A673 (cell line): ENCODE measurements around the gene GATA5. TPM values are rescaled to one million over a fixed set of nuclear protein-coding genes. Genes with fewer than 3 reads are reported as not detected.

Source experiments
- BruUV-seq: library from RNA; stranded (reverse); fragments of 400-500 nt; replicated peaks from 2 replicates; lab custom pipeline; 2021; lab: Mats Ljungman, UMichigan
- CTCF ChIA-PET: fragments of 300-600 bp; sonication (Branson Sonifier 250); formaldehyde crosslinking; loops from one replicate; lab custom pipeline; 2022; ENCODE audit warnings: antibody characterized with exemption; lab: Charles Lee
- POLR2A ChIA-PET: fragments of 300-600 bp; sonication (Branson Sonifier 250); formaldehyde crosslinking; loops from one replicate; lab custom pipeline; 2022; ENCODE audit warnings: antibody characterized with exemption; ENCODE audit not compliant: low non-redundant PET; lab: Charles Lee
- DNase-seq: peaks from one replicate; pipeline ENCODE4 v3.0.0-alpha.2; 2015; ENCODE audit warnings: low spot score
- H3K27ac ChIP-seq: fragments of 200-600 bp; sonication (generic); 2 replicates; pipeline ENCODE4 v1.5.1; 2016; ENCODE audit warnings: mixed run types, low read depth, mild to moderate bottlenecking, mixed read lengths, antibody characterized with exemption, low read length; ENCODE audit not compliant: poor library complexity, severe bottlenecking
- H3K27me3 ChIP-seq: fragments of 200-600 bp; sonication (generic); replicated peaks from 2 replicates; pipeline ENCODE4 v1.6.1; 2017; ENCODE audit warnings: mixed run types, low read depth, mild to moderate bottlenecking, mixed read lengths, antibody characterized with exemption, low read length; ENCODE audit not compliant: insufficient read depth, poor library complexity
- H3K36me3 ChIP-seq: fragments of 200-600 bp; sonication (generic); 2 replicates; pipeline ENCODE4 v1.6.1; 2016; ENCODE audit warnings: mixed run types, mild to moderate bottlenecking, mixed read lengths, antibody characterized with exemption, low read length; ENCODE audit not compliant: insufficient read depth, poor library complexity, severe bottlenecking
- H3K4me1 ChIP-seq: fragments of 200-600 bp; sonication (generic); 2 replicates; pipeline ENCODE4 v1.6.1; 2017; ENCODE audit warnings: mixed run types, mild to moderate bottlenecking, mixed read lengths, antibody characterized with exemption, low read length; ENCODE audit not compliant: insufficient read depth, poor library complexity, severe bottlenecking
- H3K4me3 ChIP-seq: fragments of 200-600 bp; sonication (generic); 2 replicates; pipeline ENCODE4 v1.5.1; 2016; ENCODE audit warnings: low read depth, mixed run types, mild to moderate bottlenecking, mixed read lengths, low read length; ENCODE audit not compliant: poor library complexity, severe bottlenecking
- H3K9me3 ChIP-seq: fragments of 200-600 bp; sonication (generic); 2 replicates; pipeline ENCODE4 v1.6.1; 2016; ENCODE audit warnings: mixed run types, low read depth, mild to moderate bottlenecking, mixed read lengths, antibody characterized with exemption, low read length; ENCODE audit not compliant: poor library complexity, severe bottlenecking
- EZH2 ChIP-seq: fragments of 200-600 bp; sonication (generic); IDR thresholded peaks from 2 replicates; pipeline ENCODE4 v1.6.1; 2017; ENCODE audit warnings: borderline replicate concordance, low read depth, mild to moderate bottlenecking, mixed read lengths, antibody characterized with exemption, low read length; ENCODE audit not compliant: poor library complexity, severe bottlenecking
- intact Hi-C: fragments of 100-400 bp; cut with micrococcal nuclease; formaldehyde crosslinking; loops from one replicate; pipeline ENCODE4 v1.10.0; 2022; ENCODE audit not compliant: unreplicated experiment
- total RNA-seq: library from RNA; stranded (reverse); gene quantifications from 2 replicates; pipeline ENCODE4 v1.2.3, GENCODE V29; 2021
- TF ChIP-seq, protein P1 (sequence below): fragments of 300-800, 200-600 bp; sonication (generic); conservative IDR thresholded peaks from 2 replicates; pipeline ENCODE4 v1.5.1; 2017; ENCODE audit warnings: low read depth, mild to moderate bottlenecking, antibody characterized with exemption, low read length, moderate library complexity, mixed read lengths

Gene GATA5
- total RNA-seq, 1 experiment from 2014 or later, result not detected

DNA sequence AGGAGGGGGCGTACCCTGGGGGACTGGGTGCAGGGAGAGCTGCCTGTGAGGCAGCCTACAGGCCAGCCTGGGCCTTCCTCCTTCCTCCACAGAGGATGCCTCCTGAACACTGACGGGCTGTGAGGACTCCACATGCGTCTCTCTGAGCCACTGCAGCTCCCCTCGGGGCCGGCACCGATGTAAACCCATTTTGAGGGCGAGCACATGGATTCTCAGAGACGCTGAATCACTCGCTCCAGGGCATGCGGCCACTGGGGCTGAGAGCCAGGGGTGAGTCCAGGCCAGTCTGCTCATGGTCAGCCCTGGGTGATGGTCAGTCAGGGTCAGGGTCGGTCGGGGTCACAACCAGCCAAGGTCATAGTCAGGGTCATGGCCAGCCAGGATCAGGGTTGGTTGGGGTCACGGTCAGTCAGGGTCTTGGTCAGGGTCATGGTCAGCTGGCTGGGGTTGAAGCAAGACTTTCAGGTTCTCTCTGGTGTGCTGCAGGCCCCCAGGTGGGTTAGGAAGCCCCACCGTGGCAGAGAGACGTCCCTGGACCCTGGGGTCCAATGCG, 33.7 kb downstream of the GATA5 start:
- Histone ChIP-seq H3K4me3 (no peak overlapping the region), H3K4me1 (no peaks in the 10 kb centered on the region), H3K27ac (no peak overlapping the region), H3K9me3 (no peaks in the 10 kb centered on the region), H3K36me3 (no peaks in the 10 kb centered on the region), H3K27me3 (peaks cover 69% of the 10 kb centered on the region)
- ChIA-PET CTCF (no interaction called here), POLR2A (no interaction called here)
- DNase-seq, result no peak
- BruUV-seq, result no TSS peak
- intact Hi-C loops, result no loop called here
- TF ChIP-seq, protein P1, sequence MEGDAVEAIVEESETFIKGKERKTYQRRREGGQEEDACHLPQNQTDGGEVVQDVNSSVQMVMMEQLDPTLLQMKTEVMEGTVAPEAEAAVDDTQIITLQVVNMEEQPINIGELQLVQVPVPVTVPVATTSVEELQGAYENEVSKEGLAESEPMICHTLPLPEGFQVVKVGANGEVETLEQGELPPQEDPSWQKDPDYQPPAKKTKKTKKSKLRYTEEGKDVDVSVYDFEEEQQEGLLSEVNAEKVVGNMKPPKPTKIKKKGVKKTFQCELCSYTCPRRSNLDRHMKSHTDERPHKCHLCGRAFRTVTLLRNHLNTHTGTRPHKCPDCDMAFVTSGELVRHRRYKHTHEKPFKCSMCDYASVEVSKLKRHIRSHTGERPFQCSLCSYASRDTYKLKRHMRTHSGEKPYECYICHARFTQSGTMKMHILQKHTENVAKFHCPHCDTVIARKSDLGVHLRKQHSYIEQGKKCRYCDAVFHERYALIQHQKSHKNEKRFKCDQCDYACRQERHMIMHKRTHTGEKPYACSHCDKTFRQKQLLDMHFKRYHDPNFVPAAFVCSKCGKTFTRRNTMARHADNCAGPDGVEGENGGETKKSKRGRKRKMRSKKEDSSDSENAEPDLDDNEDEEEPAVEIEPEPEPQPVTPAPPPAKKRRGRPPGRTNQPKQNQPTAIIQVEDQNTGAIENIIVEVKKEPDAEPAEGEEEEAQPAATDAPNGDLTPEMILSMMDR, result no peak
- no peak for TF ChIP-seq EZH2

DNA sequence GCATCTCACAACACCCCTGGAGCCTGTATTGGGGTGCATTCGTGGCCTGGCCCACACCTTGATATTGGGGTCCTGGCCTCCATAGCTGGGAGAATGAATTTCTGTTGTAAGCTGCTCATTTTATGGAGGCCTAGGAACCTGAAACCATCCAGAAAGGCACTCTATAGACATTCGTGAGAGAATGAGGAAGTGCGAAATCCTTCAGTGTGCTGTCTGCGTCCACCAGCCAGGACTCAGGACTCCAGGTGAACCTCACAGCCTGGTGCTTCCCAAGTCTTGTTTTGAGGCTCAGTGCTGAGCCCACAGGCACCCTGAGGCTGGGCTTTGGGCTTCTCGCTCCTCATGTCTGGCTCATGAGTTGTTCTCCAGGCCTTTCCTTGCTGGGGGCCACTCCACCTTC, 36.6 kb downstream of the GATA5 start:
- no peaks in the 10 kb centered on the region for H3K4me1 ChIP-seq
- H3K4me3 ChIP-seq, result no peak overlapping the region
- H3K27ac ChIP-seq, result no peak overlapping the region
- no peaks in the 10 kb centered on the region for H3K36me3 ChIP-seq
- intact Hi-C loops, result no loop called here
- ChIA-PET POLR2A (no interaction called here), CTCF (no interaction called here)
- peaks cover 85% of the 10 kb centered on the region for H3K27me3 ChIP-seq
- DNase-seq, result no peak
- no peaks in the 10 kb centered on the region for H3K9me3 ChIP-seq
- TF ChIP-seq, protein P1, result no peak
- TF ChIP-seq EZH2, result no peak
- no TSS peak for BruUV-seq

DNA sequence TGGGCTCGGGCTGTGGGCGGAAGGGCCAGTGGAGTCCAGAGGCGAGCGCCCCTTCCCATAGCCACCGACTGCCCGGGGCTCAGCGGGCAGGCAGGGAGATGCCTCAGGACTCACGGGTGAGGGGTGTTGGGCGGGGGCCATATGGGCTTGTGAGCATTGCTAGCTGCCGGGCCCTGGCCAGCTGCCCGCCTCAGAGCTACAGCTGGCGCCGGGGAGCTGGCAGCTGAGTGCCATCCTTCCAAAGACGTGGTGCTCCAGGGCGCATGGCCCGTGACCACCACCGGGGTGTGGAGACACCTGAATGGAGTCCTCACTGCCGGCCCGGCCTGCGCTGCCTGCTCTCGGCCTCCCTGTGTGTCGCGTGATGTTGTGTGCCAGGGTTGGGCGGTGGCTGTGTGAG, 37.9 kb downstream of the GATA5 start:
- CTCF ChIA-PET, result no interaction called here

More for the DNA sequence above, 37.9 kb downstream of the GATA5 start:
- intact Hi-C loops, result no loop called here
- Histone ChIP-seq H3K27me3 (peaks cover 86% of the 10 kb centered on the region), H3K9me3 (no peaks in the 10 kb centered on the region), H3K4me3 (no peak overlapping the region), H3K36me3 (no peaks in the 10 kb centered on the region), H3K27ac (no peak overlapping the region), H3K4me1 (no peaks in the 10 kb centered on the region)
- no peak for TF ChIP-seq EZH2
- TF ChIP-seq, protein P1, result no peak
- no TSS peak for BruUV-seq
- no peak for DNase-seq
- POLR2A ChIA-PET, result no interaction called here
